ENCODE data around the gene CSF3.
A peak's percentile ranks its signal among the peaks of the same experiment; 100 is the strongest.

Gene CSF3

GRCh38 chr17:40015998-40016985 lies 1.1 kb downstream of the CSF3 start:
- Histone ChIP-seq H3K4me1 (ENCODE audit: control insufficient read depth, insufficient read depth, low read length) (peaks cover 15% of the 10 kb centered on the region), H3K9me3 (ENCODE audit: control insufficient read depth, insufficient read depth, low read length) (no peaks in the 10 kb centered on the region), H3K27ac (ENCODE audit: low read depth, low read length) (no peak overlapping the region), H3K27me3 (ENCODE audit: control insufficient read depth, insufficient read depth, low read length) (no peaks in the 10 kb centered on the region), H3K36me3 (ENCODE audit: control insufficient read depth, insufficient read depth, low read length) (peaks cover 18% of the 10 kb centered on the region), H3K9ac (ENCODE audit: low read depth, low read length) (no peak overlapping the region), H3K4me3 (ENCODE audit: low read depth, low read length) (no peak overlapping the region)

GRCh38 chr17:40017422-40018080 lies 2.3 kb downstream of the CSF3 start:
- Histone ChIP-seq H3K27ac (ENCODE audit: low read depth, low read length) (peak overlapping the region; percentile 84), H3K36me3 (ENCODE audit: control insufficient read depth, insufficient read depth, low read length) (peaks cover 30% of the 10 kb centered on the region), H3K4me1 (ENCODE audit: control insufficient read depth, insufficient read depth, low read length) (peaks cover 15% of the 10 kb centered on the region), H3K27me3 (ENCODE audit: control insufficient read depth, insufficient read depth, low read length) (no peaks in the 10 kb centered on the region), H3K9me3 (ENCODE audit: control insufficient read depth, insufficient read depth, low read length) (no peaks in the 10 kb centered on the region), H3K9ac (ENCODE audit: low read depth, low read length) (no peak overlapping the region), H3K4me3 (ENCODE audit: low read depth, low read length) (no peak overlapping the region)

GRCh38 chr17:40018211-40019121 lies 3.2 kb downstream of the CSF3 start:
- H3K27me3 ChIP-seq (ENCODE audit: control insufficient read depth, insufficient read depth, low read length), result no peaks in the 10 kb centered on the region
- peaks cover 38% of the 10 kb centered on the region for H3K36me3 ChIP-seq (ENCODE audit: control insufficient read depth, insufficient read depth, low read length)
- H3K27ac ChIP-seq (ENCODE audit: low read depth, low read length), result peak overlapping the region; percentile 84
- peak overlapping the region; percentile 7; the same call in 1 of the 2 replicates for H3K4me3 ChIP-seq (ENCODE audit: low read depth, low read length)
- H3K4me1 ChIP-seq (ENCODE audit: control insufficient read depth, insufficient read depth, low read length), result peaks cover 15% of the 10 kb centered on the region
- H3K9me3 ChIP-seq (ENCODE audit: control insufficient read depth, insufficient read depth, low read length), result no peaks in the 10 kb centered on the region
- no peak overlapping the region; the same call in 1 of the 2 replicates for H3K9ac ChIP-seq (ENCODE audit: low read depth, low read length)

GRCh38 chr17:40019140-40019991 lies 4.1 kb downstream of the CSF3 start:
- peaks cover 15% of the 10 kb centered on the region for H3K4me1 ChIP-seq (ENCODE audit: control insufficient read depth, insufficient read depth, low read length)
- no peaks in the 10 kb centered on the region for H3K9me3 ChIP-seq (ENCODE audit: control insufficient read depth, insufficient read depth, low read length)
- no peak overlapping the region for H3K9ac ChIP-seq (ENCODE audit: low read depth, low read length)
- peak overlapping the region; percentile 84 for H3K27ac ChIP-seq (ENCODE audit: low read depth, low read length)
- H3K36me3 ChIP-seq (ENCODE audit: control insufficient read depth, insufficient read depth, low read length), result peaks cover 45% of the 10 kb centered on the region
- no peaks in the 10 kb centered on the region for H3K27me3 ChIP-seq (ENCODE audit: control insufficient read depth, insufficient read depth, low read length)
- H3K4me3 ChIP-seq (ENCODE audit: low read depth, low read length), result no peak overlapping the region

- H3K9ac ChIP-seq (ENCODE audit: low read depth, low read length), result no peak overlapping the region
- H3K27ac ChIP-seq (ENCODE audit: low read depth, low read length), result no peak overlapping the region
- no peak overlapping the region for H3K4me3 ChIP-seq (ENCODE audit: low read depth, low read length)
- H3K4me1 ChIP-seq (ENCODE audit: control insufficient read depth, insufficient read depth, low read length), result peaks cover 15% of the 10 kb centered on the region
- no peaks in the 10 kb centered on the region for H3K9me3 ChIP-seq (ENCODE audit: control insufficient read depth, insufficient read depth, low read length)
- no peaks in the 10 kb centered on the region for H3K27me3 ChIP-seq (ENCODE audit: control insufficient read depth, insufficient read depth, low read length)
- peaks cover 52% of the 10 kb centered on the region for H3K36me3 ChIP-seq (ENCODE audit: control insufficient read depth, insufficient read depth, low read length)
Observed at GRCh38 chr17:40020146-40020545, 4.9 kb downstream of the CSF3 start.

- no peaks in the 10 kb centered on the region for H3K27me3 ChIP-seq (ENCODE audit: control insufficient read depth, insufficient read depth, low read length)
- no peak overlapping the region for H3K4me3 ChIP-seq (ENCODE audit: low read depth, low read length)
- peaks cover 66% of the 10 kb centered on the region for H3K36me3 ChIP-seq (ENCODE audit: control insufficient read depth, insufficient read depth, low read length)
- H3K9ac ChIP-seq (ENCODE audit: low read depth, low read length), result no peak overlapping the region
- H3K9me3 ChIP-seq (ENCODE audit: control insufficient read depth, insufficient read depth, low read length), result no peaks in the 10 kb centered on the region
- H3K4me1 ChIP-seq (ENCODE audit: control insufficient read depth, insufficient read depth, low read length), result peaks cover 15% of the 10 kb centered on the region
- no peak overlapping the region for H3K27ac ChIP-seq (ENCODE audit: low read depth, low read length)
Observed at GRCh38 chr17:40021451-40021971, 6.3 kb downstream of the CSF3 start.

GRCh38 chr17:40022497-40022896 lies 7.3 kb downstream of the CSF3 start:
- Histone ChIP-seq H3K9me3 (ENCODE audit: control insufficient read depth, insufficient read depth, low read length) (no peaks in the 10 kb centered on the region), H3K36me3 (ENCODE audit: control insufficient read depth, insufficient read depth, low read length) (peaks cover 67% of the 10 kb centered on the region), H3K4me1 (ENCODE audit: control insufficient read depth, insufficient read depth, low read length) (peaks cover 18% of the 10 kb centered on the region), H3K27me3 (ENCODE audit: control insufficient read depth, insufficient read depth, low read length) (no peaks in the 10 kb centered on the region), H3K27ac (ENCODE audit: low read depth, low read length) (no peak overlapping the region), H3K9ac (ENCODE audit: low read depth, low read length) (no peak overlapping the region), H3K4me3 (ENCODE audit: low read depth, low read length) (no peak overlapping the region)

GRCh38 chr17:40022961-40023541 lies 7.8 kb downstream of the CSF3 start:
- H3K36me3 ChIP-seq (ENCODE audit: control insufficient read depth, insufficient read depth, low read length), result peaks cover 70% of the 10 kb centered on the region
- no peak overlapping the region for H3K9ac ChIP-seq (ENCODE audit: low read depth, low read length)
- H3K9me3 ChIP-seq (ENCODE audit: control insufficient read depth, insufficient read depth, low read length), result no peaks in the 10 kb centered on the region
- H3K4me1 ChIP-seq (ENCODE audit: control insufficient read depth, insufficient read depth, low read length), result peaks cover 15% of the 10 kb centered on the region
- no peaks in the 10 kb centered on the region for H3K27me3 ChIP-seq (ENCODE audit: control insufficient read depth, insufficient read depth, low read length)
- H3K4me3 ChIP-seq (ENCODE audit: low read depth, low read length), result no peak overlapping the region
- no peak overlapping the region for H3K27ac ChIP-seq (ENCODE audit: low read depth, low read length)

GRCh38 chr17:40023590-40024292 lies 8.5 kb downstream of the CSF3 start:
- Histone ChIP-seq H3K27ac (ENCODE audit: low read depth, low read length) (no peak overlapping the region), H3K36me3 (ENCODE audit: control insufficient read depth, insufficient read depth, low read length) (peaks cover 75% of the 10 kb centered on the region), H3K9me3 (ENCODE audit: control insufficient read depth, insufficient read depth, low read length) (no peaks in the 10 kb centered on the region), H3K4me1 (ENCODE audit: control insufficient read depth, insufficient read depth, low read length) (peaks cover 10% of the 10 kb centered on the region), H3K27me3 (ENCODE audit: control insufficient read depth, insufficient read depth, low read length) (no peaks in the 10 kb centered on the region), H3K9ac (ENCODE audit: low read depth, low read length) (no peak overlapping the region), H3K4me3 (ENCODE audit: low read depth, low read length) (no peak overlapping the region)
